Measurements from ENCODE around the gene ETHE1.

Gene ETHE1, protein sequence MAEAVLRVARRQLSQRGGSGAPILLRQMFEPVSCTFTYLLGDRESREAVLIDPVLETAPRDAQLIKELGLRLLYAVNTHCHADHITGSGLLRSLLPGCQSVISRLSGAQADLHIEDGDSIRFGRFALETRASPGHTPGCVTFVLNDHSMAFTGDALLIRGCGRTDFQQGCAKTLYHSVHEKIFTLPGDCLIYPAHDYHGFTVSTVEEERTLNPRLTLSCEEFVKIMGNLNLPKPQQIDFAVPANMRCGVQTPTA

DNA sequence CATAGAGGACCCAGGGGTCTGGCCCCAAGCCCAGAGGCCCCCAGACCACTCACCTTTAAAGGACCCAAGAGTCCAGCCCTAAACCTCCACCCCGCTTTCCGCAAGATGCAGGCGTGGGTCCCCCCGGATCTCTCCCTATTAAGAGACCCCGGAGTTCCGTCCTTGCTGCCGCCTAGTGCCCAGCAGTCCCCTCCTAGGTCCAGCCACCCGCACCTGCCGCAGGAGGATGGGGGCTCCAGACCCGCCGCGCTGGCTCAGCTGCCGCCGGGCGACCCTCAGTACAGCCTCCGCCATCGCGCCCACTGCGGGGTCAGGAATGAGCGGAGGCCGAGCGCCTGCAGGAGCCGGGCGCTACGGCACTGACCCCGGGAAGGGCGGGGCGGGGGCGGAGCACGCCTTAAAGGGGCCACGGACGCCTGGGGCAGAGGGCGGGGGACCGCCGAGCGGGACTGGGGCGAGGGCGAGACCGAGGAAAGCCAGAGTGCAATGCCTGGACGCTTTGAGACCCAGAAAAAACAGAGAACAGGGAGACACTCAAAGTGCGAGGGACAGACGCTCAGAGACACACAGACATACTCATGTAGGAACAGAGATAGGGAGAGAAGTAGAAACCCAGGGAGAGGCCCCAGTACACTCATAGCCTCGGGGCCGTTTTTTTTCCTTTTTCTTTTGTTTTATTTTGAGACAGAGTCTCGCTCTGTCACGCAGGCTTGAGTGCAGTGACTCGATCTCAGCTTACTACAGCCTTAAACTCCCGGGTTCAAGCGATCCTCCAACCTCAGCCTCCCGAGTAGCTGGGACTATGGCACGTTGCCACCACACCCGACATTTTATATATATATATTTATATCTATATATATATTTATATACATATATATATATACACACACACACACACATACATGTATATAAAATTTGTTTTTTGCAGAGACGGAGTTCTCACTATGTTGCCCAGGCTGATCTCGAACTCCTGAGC is at the start of gene ETHE1:
TSS of gene ETHE1 (minus strand) at position 318 of the 976 bp plus-strand sequence. CDS start at position 294, 24 bp downstream.
- H3K4me3 ChIP-seq (replicated peaks; ENCODE audit: low read depth, low read length), result peak within 1 kb of the TSS; percentile 94
- H3K27me3 ChIP-seq (replicated peaks; ENCODE audit: control insufficient read depth, insufficient read depth, low read length), result no peaks in the 10 kb centered on the region
- DNase-seq (ENCODE audit: extremely low read depth, insufficient read length), result peak; percentile 86
- TF ChIP-seq, protein P1, sequence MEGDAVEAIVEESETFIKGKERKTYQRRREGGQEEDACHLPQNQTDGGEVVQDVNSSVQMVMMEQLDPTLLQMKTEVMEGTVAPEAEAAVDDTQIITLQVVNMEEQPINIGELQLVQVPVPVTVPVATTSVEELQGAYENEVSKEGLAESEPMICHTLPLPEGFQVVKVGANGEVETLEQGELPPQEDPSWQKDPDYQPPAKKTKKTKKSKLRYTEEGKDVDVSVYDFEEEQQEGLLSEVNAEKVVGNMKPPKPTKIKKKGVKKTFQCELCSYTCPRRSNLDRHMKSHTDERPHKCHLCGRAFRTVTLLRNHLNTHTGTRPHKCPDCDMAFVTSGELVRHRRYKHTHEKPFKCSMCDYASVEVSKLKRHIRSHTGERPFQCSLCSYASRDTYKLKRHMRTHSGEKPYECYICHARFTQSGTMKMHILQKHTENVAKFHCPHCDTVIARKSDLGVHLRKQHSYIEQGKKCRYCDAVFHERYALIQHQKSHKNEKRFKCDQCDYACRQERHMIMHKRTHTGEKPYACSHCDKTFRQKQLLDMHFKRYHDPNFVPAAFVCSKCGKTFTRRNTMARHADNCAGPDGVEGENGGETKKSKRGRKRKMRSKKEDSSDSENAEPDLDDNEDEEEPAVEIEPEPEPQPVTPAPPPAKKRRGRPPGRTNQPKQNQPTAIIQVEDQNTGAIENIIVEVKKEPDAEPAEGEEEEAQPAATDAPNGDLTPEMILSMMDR (IDR thresholded peaks at IDR 0.05; ENCODE audit: insufficient read depth, low read length, poor library complexity, severe bottlenecking), result no peak
- no peaks in the 10 kb centered on the region; the same call in 1 of the 2 replicates for H3K36me3 ChIP-seq (ENCODE audit: control insufficient read depth, insufficient read depth, low read length)

DNA sequence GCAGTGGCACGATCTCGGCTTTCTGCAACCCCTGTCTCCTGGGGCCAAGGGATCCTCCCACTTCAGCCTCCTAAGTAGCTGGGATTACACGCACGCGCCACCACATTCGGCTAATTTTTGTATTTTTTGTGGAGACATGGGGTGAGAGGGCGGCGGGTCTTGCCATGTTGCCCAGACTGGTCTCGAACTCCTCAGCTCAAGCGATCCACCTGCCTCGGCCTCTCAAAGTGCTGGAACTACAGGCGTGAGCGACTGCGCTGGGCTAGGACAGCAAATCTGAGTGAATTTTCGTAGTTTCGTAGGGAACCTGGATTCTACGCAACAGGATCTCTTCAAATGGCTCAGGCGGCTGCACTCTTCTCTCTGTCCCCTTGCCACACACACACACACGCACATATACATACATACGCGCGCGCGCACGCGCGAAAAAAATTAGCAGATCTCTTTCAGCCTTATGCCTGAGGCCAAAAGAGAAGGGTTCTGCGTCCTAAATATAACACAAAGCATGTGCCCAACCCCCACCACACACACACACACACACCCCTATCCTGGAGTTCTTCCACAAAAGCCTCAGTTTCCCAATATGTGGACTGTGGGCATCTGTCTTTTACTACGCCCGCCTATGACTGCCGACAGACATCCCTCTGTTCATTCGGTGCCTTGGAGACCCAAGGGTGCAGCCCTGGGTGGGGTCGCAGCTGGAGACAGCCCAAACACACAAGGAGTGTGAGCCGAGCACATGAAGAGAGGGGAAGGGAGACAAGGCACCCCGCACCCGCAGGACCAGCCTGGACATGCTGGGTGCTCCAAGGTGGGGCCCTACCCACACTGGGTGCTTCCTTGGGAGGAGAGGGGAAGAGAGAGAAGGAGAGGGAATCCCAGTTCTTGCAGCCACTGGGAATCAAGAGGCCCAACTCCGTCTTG is 49.2 kb upstream of the ETHE1 start:
- no peaks in the 10 kb centered on the region; the same call in 1 of the 2 replicates for H3K36me3 ChIP-seq (ENCODE audit: control insufficient read depth, insufficient read depth, low read length)
- no peaks in the 10 kb centered on the region for H3K27me3 ChIP-seq (replicated peaks; ENCODE audit: control insufficient read depth, insufficient read depth, low read length)
- H3K4me3 ChIP-seq (replicated peaks; ENCODE audit: low read depth, low read length), result peak overlapping the region; percentile 57
- no peak for DNase-seq (ENCODE audit: extremely low read depth, insufficient read length)
- TF ChIP-seq, protein P1 (IDR thresholded peaks at IDR 0.05; ENCODE audit: insufficient read depth, low read length, poor library complexity, severe bottlenecking), result no peak

DNA sequence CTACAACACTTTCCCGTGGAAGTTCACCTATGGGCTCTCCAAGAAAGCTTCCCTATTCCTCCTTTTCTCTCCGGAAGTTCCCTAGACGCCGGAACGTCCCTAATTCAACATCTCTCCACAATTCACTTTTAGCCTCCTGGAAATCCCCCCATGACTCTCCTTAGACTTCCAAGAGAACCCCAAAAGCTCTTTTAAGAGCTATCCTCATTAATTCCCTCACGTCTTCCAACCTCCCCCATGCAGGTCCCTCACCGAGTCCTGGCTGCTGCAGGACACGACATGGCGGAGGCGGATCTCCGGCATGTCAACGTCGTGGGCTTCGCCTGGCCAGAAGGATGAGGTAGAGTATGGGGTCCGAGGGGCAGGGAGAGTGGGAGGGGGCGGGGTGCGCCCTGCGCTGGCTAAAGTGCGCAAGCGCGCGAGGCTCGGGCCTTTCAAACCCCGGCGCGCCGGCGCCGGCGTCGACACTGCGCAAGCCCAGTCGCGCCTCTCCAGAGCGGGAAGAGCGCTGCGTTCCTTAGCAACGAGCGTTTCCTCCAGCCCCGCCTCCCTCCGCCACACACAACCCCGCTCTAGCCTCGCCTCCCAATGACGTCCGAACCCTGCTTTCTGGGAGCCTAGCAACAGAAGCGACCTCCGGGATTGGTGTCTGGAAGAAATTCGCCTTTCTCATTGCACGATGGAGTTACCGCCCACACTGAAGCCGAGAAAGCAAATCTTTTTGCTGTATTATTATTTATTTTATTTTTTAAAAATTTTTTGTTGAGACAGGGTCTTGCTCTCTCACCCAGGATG is 48.4 kb upstream of the ETHE1 start, which contains the start of the genes PINLYP and XRCC1:
TSS of gene PINLYP (plus strand) at position 646 of the 795 bp plus-strand sequence. CDS start 1,391 bp downstream, outside the sequence.
TSS of gene XRCC1 (minus strand) at position 372 of the 795 bp plus-strand sequence. CDS start at position 303, 69 bp downstream.
- DNase-seq (ENCODE audit: extremely low read depth, insufficient read length), result peak; percentile 98
- TF ChIP-seq, protein P1 (IDR thresholded peaks at IDR 0.05; ENCODE audit: insufficient read depth, low read length, poor library complexity, severe bottlenecking), result no peak
- Histone ChIP-seq H3K27me3 (replicated peaks; ENCODE audit: control insufficient read depth, insufficient read depth, low read length) (no peaks in the 10 kb centered on the region), H3K4me3 (replicated peaks; ENCODE audit: low read depth, low read length) (peak within 1 kb of the TSS; percentile 82), H3K36me3 (ENCODE audit: control insufficient read depth, insufficient read depth, low read length) (no peaks in the 10 kb centered on the region; the same call in 1 of the 2 replicates)

DNA sequence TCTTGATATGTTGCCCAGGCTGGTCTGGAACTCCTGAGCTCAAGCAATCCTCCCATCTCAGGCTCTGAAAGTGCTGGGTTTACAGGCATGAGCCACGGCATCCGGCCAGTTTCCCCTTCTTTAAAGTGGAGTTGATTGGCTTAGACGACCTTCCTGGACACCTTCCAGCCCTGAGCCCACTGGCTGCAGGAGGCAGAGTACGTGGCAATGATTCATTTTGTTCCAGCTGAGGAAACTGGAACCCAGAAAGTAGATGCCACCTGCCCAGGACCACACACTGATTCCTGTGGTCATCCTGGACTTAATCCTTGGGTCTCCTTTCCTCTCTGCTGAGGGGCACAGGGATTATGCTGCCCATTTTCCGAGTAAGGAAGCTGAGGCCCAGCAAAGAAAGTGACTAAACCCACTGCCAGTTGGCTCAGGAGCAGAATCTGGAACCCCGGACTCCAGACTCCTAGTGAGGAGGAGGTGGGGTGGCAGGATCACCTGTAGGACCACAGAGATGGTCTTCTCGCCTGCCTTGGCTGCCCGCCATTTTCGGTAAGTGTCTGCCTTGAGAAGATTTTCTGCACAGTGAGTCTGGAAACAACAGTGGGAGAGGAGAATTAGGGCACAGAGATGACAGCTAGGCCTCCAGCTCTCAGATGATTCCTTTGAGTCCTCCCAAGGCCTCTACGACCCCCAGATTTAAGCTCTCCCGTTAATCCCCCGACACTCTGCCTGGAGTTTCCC is 47.6 kb upstream of the ETHE1 start:
- TF ChIP-seq, protein P1 (IDR thresholded peaks at IDR 0.05; ENCODE audit: insufficient read depth, low read length, poor library complexity, severe bottlenecking), result no peak
- no peaks in the 10 kb centered on the region for H3K27me3 ChIP-seq (replicated peaks; ENCODE audit: control insufficient read depth, insufficient read depth, low read length)
- DNase-seq (ENCODE audit: extremely low read depth, insufficient read length), result no peak
- no peaks in the 10 kb centered on the region; the same call in 1 of the 2 replicates for H3K36me3 ChIP-seq (ENCODE audit: control insufficient read depth, insufficient read depth, low read length)
- peak overlapping the region; percentile 82 for H3K4me3 ChIP-seq (replicated peaks; ENCODE audit: low read depth, low read length)
